ENCODE measurements around the gene KLHL7. TPM values are rescaled to one million over a fixed set of nuclear protein-coding genes. Genes with fewer than 3 reads are reported as not detected.
"Not testable (repeated sequence)": the region's sequence is repeated elsewhere in the genome, so short reads cannot be mapped to it uniquely, and the experiment has no call there.

Gene KLHL7
- total RNA-seq, 2 experiments from 2014 or later = 17.1 to 18.2 TPM

GRCh38 chr7:23121165-23121564 is 15.6 kb downstream of the KLHL7 start:
- TF ChIP-seq, protein P1, sequence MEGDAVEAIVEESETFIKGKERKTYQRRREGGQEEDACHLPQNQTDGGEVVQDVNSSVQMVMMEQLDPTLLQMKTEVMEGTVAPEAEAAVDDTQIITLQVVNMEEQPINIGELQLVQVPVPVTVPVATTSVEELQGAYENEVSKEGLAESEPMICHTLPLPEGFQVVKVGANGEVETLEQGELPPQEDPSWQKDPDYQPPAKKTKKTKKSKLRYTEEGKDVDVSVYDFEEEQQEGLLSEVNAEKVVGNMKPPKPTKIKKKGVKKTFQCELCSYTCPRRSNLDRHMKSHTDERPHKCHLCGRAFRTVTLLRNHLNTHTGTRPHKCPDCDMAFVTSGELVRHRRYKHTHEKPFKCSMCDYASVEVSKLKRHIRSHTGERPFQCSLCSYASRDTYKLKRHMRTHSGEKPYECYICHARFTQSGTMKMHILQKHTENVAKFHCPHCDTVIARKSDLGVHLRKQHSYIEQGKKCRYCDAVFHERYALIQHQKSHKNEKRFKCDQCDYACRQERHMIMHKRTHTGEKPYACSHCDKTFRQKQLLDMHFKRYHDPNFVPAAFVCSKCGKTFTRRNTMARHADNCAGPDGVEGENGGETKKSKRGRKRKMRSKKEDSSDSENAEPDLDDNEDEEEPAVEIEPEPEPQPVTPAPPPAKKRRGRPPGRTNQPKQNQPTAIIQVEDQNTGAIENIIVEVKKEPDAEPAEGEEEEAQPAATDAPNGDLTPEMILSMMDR (IDR thresholded peaks at IDR 0.05) = no peak
- no peaks in the 10 kb centered on the region for H3K36me3 Mint-ChIP-seq (ENCODE audit: low read depth)
- H3K4me3 Mint-ChIP-seq = no peak overlapping the region
- DNase-seq = no peak
- ChIA-PET POLR2A (no interaction called here), CTCF (interaction anchor here (1.0 to 1.8 kb wide), 2 partner anchors 10 to 35 kb away, joined by 4 read pairs; no protein-coding TSS in a partner anchor)
- intact Hi-C loops (cut with micrococcal nuclease) = no loop called here
- H3K27ac Mint-ChIP-seq = no peak overlapping the region
- H3K9me3 Mint-ChIP-seq = no peaks in the 10 kb centered on the region
- H3K27me3 Mint-ChIP-seq = no peaks in the 10 kb centered on the region
- ATAC-seq = no peak
- peaks cover 7% of the 10 kb centered on the region for H3K4me1 Mint-ChIP-seq (ENCODE audit: low read depth)

- TF ChIP-seq, protein P1 (IDR thresholded peaks at IDR 0.05) = no peak
- Mint-ChIP-seq H3K9me3 (no peaks in the 10 kb centered on the region), H3K36me3 (ENCODE audit: low read depth) (peaks cover under 1% of the 10 kb centered on the region), H3K4me3 (no peak overlapping the region), H3K4me1 (ENCODE audit: low read depth) (peaks cover 7% of the 10 kb centered on the region), H3K27ac (no peak overlapping the region), H3K27me3 (no peaks in the 10 kb centered on the region)
- CTCF ChIA-PET = interaction anchor here (0.6 to 1.5 kb wide), 4 partner anchors 9 to 1197 kb away, joined by 3 to 4 read pairs (median 3); no protein-coding TSS in a partner anchor
- intact Hi-C loops (cut with micrococcal nuclease) = no loop called here
- ATAC-seq = no peak
- DNase-seq = no peak
- POLR2A ChIA-PET = no interaction called here
Observed at GRCh38 chr7:23123007-23123406, 17.4 kb downstream of the KLHL7 start.

GRCh38 chr7:23123465-23123864 is 17.9 kb downstream of the KLHL7 start:
- CTCF ChIA-PET = interaction anchor here (0.9 to 1.6 kb wide), 3 partner anchors 9 to 137 kb away, joined by 3 to 4 read pairs (median 3); no protein-coding TSS in a partner anchor

GRCh38 chr7:23129036-23129435 is 23.5 kb downstream of the KLHL7 start:
- ATAC-seq = no peak
- TF ChIP-seq, protein P1 (IDR thresholded peaks at IDR 0.05) = no peak
- intact Hi-C loops (cut with micrococcal nuclease) = no loop called here
- Mint-ChIP-seq H3K4me3 (no peak overlapping the region), H3K4me1 (ENCODE audit: low read depth) (no peaks in the 10 kb centered on the region), H3K9me3 (peaks cover 3% of the 10 kb centered on the region), H3K36me3 (ENCODE audit: low read depth) (peaks cover 18% of the 10 kb centered on the region), H3K27me3 (no peaks in the 10 kb centered on the region), H3K27ac (no peak overlapping the region)
- CTCF ChIA-PET = no interaction called here
- POLR2A ChIA-PET = no interaction called here
- no peak for DNase-seq

More at GRCh38 chr7:23123465-23123864, 17.9 kb downstream of the KLHL7 start:
- DNase-seq (no peak), ATAC-seq (no peak)
- Mint-ChIP-seq H3K36me3 (ENCODE audit: low read depth) (peaks cover 4% of the 10 kb centered on the region), H3K4me3 (no peak overlapping the region), H3K27ac (no peak overlapping the region), H3K27me3 (no peaks in the 10 kb centered on the region), H3K4me1 (ENCODE audit: low read depth) (peaks cover 5% of the 10 kb centered on the region), H3K9me3 (no peaks in the 10 kb centered on the region)
- TF ChIP-seq, protein P1 (IDR thresholded peaks at IDR 0.05) = no peak
- intact Hi-C loops (cut with micrococcal nuclease) = no loop called here
- POLR2A ChIA-PET = no interaction called here

DNA sequence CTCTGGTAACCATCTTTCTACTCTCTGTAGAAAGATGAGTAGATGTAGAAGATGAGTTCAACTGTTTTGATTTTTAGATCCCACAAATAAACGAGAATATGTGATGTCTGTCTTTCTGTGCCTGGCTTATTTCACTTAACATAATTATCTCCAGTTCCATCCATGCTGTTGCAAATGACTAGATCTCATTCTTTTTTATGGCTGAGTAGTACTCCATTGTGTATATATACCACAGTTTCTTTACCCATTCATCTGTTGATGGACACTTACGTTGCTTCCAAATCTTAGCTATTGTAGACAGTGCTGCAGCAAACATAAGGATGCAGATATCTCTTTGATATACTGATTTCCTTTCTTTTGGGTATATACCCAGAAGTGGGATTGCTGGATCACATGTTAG is 26.2 kb downstream of the KLHL7 start:
- CTCF ChIA-PET = interaction anchor here (1.3 kb wide), 1 partner anchor 8 kb away, joined by 4 read pairs; no protein-coding TSS in a partner anchor
- DNase-seq; H3K4me1 Mint-ChIP-seq (ENCODE audit: low read depth); H3K9me3 Mint-ChIP-seq; H3K27me3 Mint-ChIP-seq; H3K27ac Mint-ChIP-seq; ATAC-seq; intact Hi-C loops (cut with micrococcal nuclease); H3K4me3 Mint-ChIP-seq: not testable (repeated sequence)
- POLR2A ChIA-PET = interaction anchor here (0.6 kb wide), 1 partner anchor 25 kb away, joined by 3 read pairs; no protein-coding TSS in a partner anchor
- peaks cover 18% of the 10 kb centered on the region for H3K36me3 Mint-ChIP-seq (ENCODE audit: low read depth)
